Measurements from ENCODE around the gene LRRC41. TPM values are rescaled to one million over a fixed set of nuclear protein-coding genes. Genes with fewer than 3 reads are reported as not detected.

LRRC41 gene
- polyA plus RNA-seq, 3 donors: 22.9 to 50.9 (median 47.4) TPM

GRCh38 chr1:46288485-46289133 lies 14.8 kb downstream of the LRRC41 start:
- H3K4me3 Mint-ChIP-seq: no peak overlapping the region
- H3K36me3 ChIP-seq (replicated peaks in 1 of 2; ENCODE audit: control insufficient read depth in 1 of 2, insufficient read depth in 2 of 2, low read length in 2 of 2): peaks cover 37 to 69% of the 10 kb centered on the region in 2 donors
- DNase-seq: no peak

More at GRCh38 chr1:46288485-46289133, 14.8 kb downstream of the LRRC41 start:
- Histone ChIP-seq H4K20me1 (ENCODE audit: insufficient read depth, low read length) (no peaks in the 10 kb centered on the region), H3K4me1 (ENCODE audit: control insufficient read depth in 1 of 2, insufficient read depth in 2 of 2, low read length in 2 of 2) (peaks cover 0 to 4% of the 10 kb centered on the region in 2 donors), H3K27ac (ENCODE audit: low read depth in 1 of 2, low read length in 2 of 2) (peak overlapping the region in 1 of 2 donors; percentile 12), H2AFZ (ENCODE audit: insufficient read depth, low read depth, low read length, poor library complexity, severe bottlenecking) (no peak overlapping the region), H3K4me2 (replicated peaks; ENCODE audit: extremely low read depth, low read length, poor library complexity, severe bottlenecking) (no peak overlapping the region), H3K79me2 (ENCODE audit: insufficient read depth, low read length) (no peaks in the 10 kb centered on the region), H3K9ac (ENCODE audit: insufficient read depth, low read length, poor library complexity, severe bottlenecking) (no peak overlapping the region), H3K27me3 (ENCODE audit: control insufficient read depth in 2 of 2, insufficient read depth in 2 of 2, low read length in 2 of 2) (no peaks in the 10 kb centered on the region), H3K4me3 (replicated peaks in 1 of 3; ENCODE audit: low read depth in 2 of 3, low read length in 3 of 3) (no peak overlapping the region), H3K9me3 (replicated peaks in 1 of 2; ENCODE audit: control insufficient read depth in 1 of 2, insufficient read depth in 1 of 2, low read length in 2 of 2) (no peaks in the 10 kb centered on the region)
- Mint-ChIP-seq H3K27ac (peak overlapping the region in 4 of 7 donors; percentile 28 to 78 (median 72)), H3K36me3 (peaks cover 51 to 66% of the 10 kb centered on the region in 2 donors), H3K9me3 (no peaks in the 10 kb centered on the region), H3K4me1 (peaks cover 7% of the 10 kb centered on the region), H3K27me3 (ENCODE audit: low read depth in 3 of 3) (no peaks in the 10 kb centered on the region)
- TF ChIP-seq CTCF (IDR thresholded peaks at IDR 0.05): no peak
- WGBS (ENCODE audit: insufficient coverage): no CpG with 5 or more reads among the region's 1 CpG
- intact Hi-C loops (cut with micrococcal nuclease): no loop called here
